K562 (cell line): ENCODE results near the gene PDE11A. TPM values are rescaled to one million over a fixed set of nuclear protein-coding genes. Genes with fewer than 3 reads are reported as not detected.

ENCODE experiments used
- ATAC-seq: fragments of 200-7000 bp; cut with Tn5 transposase; 3 replicates; pipeline ENCODE4 v1.9.1; 2020; ENCODE audit warnings: moderate library complexity
- BruUV-seq: library from RNA; stranded (reverse); fragments of 400-500 nt; replicated peaks from 2 replicates; lab custom pipeline; 2021; lab: Mats Ljungman, UMichigan
- CTCF ChIA-PET: fragments of 300-600 bp; formaldehyde crosslinking; extraction: SDS; loops from one replicate; lab custom pipeline; 2021; ENCODE audit warnings: low intra/inter-chr PET ratio; lab: Yijun Ruan, JAX
- POLR2A ChIA-PET: fragments of 300-600, 350-650 bp; sonication (Branson Sonifier 250); formaldehyde crosslinking; extraction: SDS; loops from one replicate; lab custom pipeline; 2021; ENCODE audit warnings: antibody characterized with exemption, inconsistent platforms; lab: Yijun Ruan, JAX
- DNase-seq, 4 experiments: peaks; one replicate each; pipeline versions ENCODE4 v3.0.0 to v3.0.0-alpha.2; 2011 to 2018; ENCODE audit warnings: low spot score in 3 of 4, mixed read lengths in 3 of 4; ENCODE audit errors: extremely low read depth in 1 of 4
- FAIRE-seq: peaks from 2 replicates; lab custom pipeline; 2011; peaks lifted over from hg19 to GRCh38; lab: Jason Lieb, UNC
- H2AFZ ChIP-seq: 2 replicates; pipeline ENCODE4 v1.6.0; 2011; ENCODE audit warnings: low read depth, low read length, control low read depth, inconsistent platforms
- H3K27ac ChIP-seq: fragments of 200-600 bp; 3 replicates; pipeline ENCODE4 v1.8.0; 2011; ENCODE audit warnings: low read depth, mild to moderate bottlenecking, control low read depth, inconsistent platforms, low read length, moderate library complexity, mixed read lengths; ENCODE audit errors: extremely low read depth
- H3K27me3 ChIP-seq, 2 experiments: fragments of 300-600 bp in 1 of 2; 2 replicates in 1 of 2; 3 replicates in 1 of 2; pipeline versions ENCODE4 v1.6.0 to v1.8.0; 2011; ENCODE audit warnings: inconsistent platforms in 2 of 2, low read length in 2 of 2, mild to moderate bottlenecking in 1 of 2, mixed read lengths in 1 of 2, moderate library complexity in 1 of 2; ENCODE audit not compliant: control insufficient read depth in 2 of 2, insufficient read depth in 2 of 2
- H3K36me3 ChIP-seq: fragments of 300-600 bp; 3 replicates; pipeline ENCODE4 v1.8.0; 2011; ENCODE audit warnings: mild to moderate bottlenecking, low read length, inconsistent platforms; ENCODE audit not compliant: control insufficient read depth, insufficient read depth
- H3K4me1 ChIP-seq, 2 experiments: fragments of 200-600 bp in 1 of 2; replicated peaks in 1 of 2; 2 replicates in 1 of 2; 3 replicates in 1 of 2; pipeline versions ENCODE4 v1.5.1 to v1.8.0; 2011; ENCODE audit warnings: inconsistent platforms in 2 of 2, low read length in 2 of 2, mild to moderate bottlenecking in 1 of 2, mixed read lengths in 1 of 2, moderate library complexity in 1 of 2; ENCODE audit not compliant: control insufficient read depth in 2 of 2, insufficient read depth in 2 of 2
- H3K4me2 ChIP-seq: 2 replicates; pipeline ENCODE4 v1.6.1; 2011; ENCODE audit warnings: low read length, control low read depth, inconsistent platforms, mixed read lengths; ENCODE audit not compliant: insufficient read depth
- H3K4me3 ChIP-seq: fragments of 200-600 bp; sonication (generic), shearing (Covaris generic); 2 replicates; pipeline ENCODE4 v1.5.1; 2016; ENCODE audit warnings: control low read depth, inconsistent platforms
- H3K79me2 ChIP-seq: fragments of 200-600 bp; 3 replicates; pipeline ENCODE4 v1.8.0; 2011; ENCODE audit warnings: low read length, inconsistent platforms; ENCODE audit not compliant: control insufficient read depth, insufficient read depth
- H3K9ac ChIP-seq, 2 experiments: 2 replicates each; pipeline versions ENCODE4 v1.6.0 to v1.6.1; 2011; ENCODE audit warnings: low read depth in 2 of 2, low read length in 2 of 2, control low read depth in 1 of 2, inconsistent platforms in 1 of 2, mild to moderate bottlenecking in 1 of 2, mixed read lengths in 1 of 2; ENCODE audit not compliant: insufficient read depth in 1 of 2
- H3K9me1 ChIP-seq: one replicate; pipeline ENCODE4 v1.6.0; 2011; ENCODE audit warnings: inconsistent platforms, mild to moderate bottlenecking, low read length, moderate library complexity; ENCODE audit not compliant: control insufficient read depth, insufficient read depth
- H3K9me3 ChIP-seq: replicated peaks from 2 replicates; pipeline ENCODE4 v1.5.1; 2011; ENCODE audit warnings: low read depth, low read length, inconsistent platforms; ENCODE audit not compliant: control insufficient read depth, insufficient read depth
- H4K20me1 ChIP-seq: replicated peaks from 2 replicates; pipeline ENCODE4 v1.6.1; 2011; ENCODE audit warnings: low read length, inconsistent platforms, mixed read lengths; ENCODE audit not compliant: control insufficient read depth, insufficient read depth
- FOXO4 ChIP-seq: fragments of 450-650 bp; formaldehyde crosslinking; IDR thresholded peaks from 2 replicates; pipeline ENCODE4 v1.4.0; 2020; ENCODE audit warnings: mild to moderate bottlenecking, moderate library complexity
- JUN ChIP-seq, 2 experiments: sonication (generic) in 1 of 2; formaldehyde crosslinking in 1 of 2; IDR thresholded peaks; 2 replicates each; pipeline versions ENCODE4 v1.6.1 to v1.8.0; 2012 to 2022; ENCODE audit warnings: borderline replicate concordance in 2 of 2, mild to moderate bottlenecking in 2 of 2, improper control_type of control experiment in 1 of 2, low read depth in 1 of 2, low read length in 1 of 2, missing genetic modification reagents in 1 of 2
- JUND ChIP-seq, 2 experiments: IDR thresholded peaks; 2 replicates in 1 of 2; 3 replicates in 1 of 2; pipeline ENCODE4 v1.6.1; 2011; ENCODE audit warnings: borderline replicate concordance in 2 of 2, low read depth in 2 of 2, low read length in 2 of 2, improper control_type of control experiment in 1 of 2, missing biosample characterization in 1 of 2, missing genetic modification characterization in 1 of 2, missing genetic modification reagents in 1 of 2
- MTA1 ChIP-seq: fragments of 450-650 bp; IDR thresholded peaks from 2 replicates; pipeline ENCODE4 v1.6.1; 2017; ENCODE audit warnings: borderline replicate concordance
- ZBTB11 ChIP-seq, 3 experiments: fragments of 200-800 bp in 1 of 3; fragments of 250-450 bp in 1 of 3; fragments of 450-650 bp in 1 of 3; sonication (Bioruptor Pico) in 1 of 3; sonication (Bioruptor generic) in 1 of 3; formaldehyde crosslinking in 1 of 3; IDR thresholded peaks; 2 replicates each; pipeline versions ENCODE4 v1.6.1 to v1.8.0; 2016 to 2022; ENCODE audit warnings: mild to moderate bottlenecking in 2 of 3, missing genetic modification characterization in 2 of 3, missing compliant biosample characterization in 1 of 3, moderate library complexity in 1 of 3
- ZNF398 ChIP-seq: fragments of 250-450 bp; sonication (Bioruptor Pico); IDR thresholded peaks from 2 replicates; pipeline ENCODE4 v1.8.0; 2021; ENCODE audit warnings: moderate library complexity, mild to moderate bottlenecking, inconsistent platforms
- ZNF436 ChIP-seq: fragments of 250-450, 450-650 bp; sonication (Bioruptor Pico); formaldehyde crosslinking; IDR thresholded peaks from 2 replicates; pipeline ENCODE4 v1.7.0; 2020; ENCODE audit warnings: mild to moderate bottlenecking
- WGBS: fragments of 100-300 bp; shearing (Covaris generic); methylation state at CpG from one replicate; pipeline ENCODE4 v1.1.6; 2016; ENCODE audit warnings: low coverage, mixed read lengths; ENCODE audit not compliant: insufficient coverage; ENCODE audit errors: missing lambda C conversion rate; 5-methylcytosine and 5-hydroxymethylcytosine counted together
- in situ Hi-C: fragments of 300-500 bp; cut with MboI; formaldehyde crosslinking; loops from 4 replicates; pipeline ENCODE4 v1.15.0; 2018; ENCODE audit warnings: inconsistent platforms, mixed read lengths
- intact Hi-C: fragments of 100-400 bp; cut with micrococcal nuclease; formaldehyde crosslinking; loops from 2 replicates; pipeline ENCODE4 v1.14.2; 2022
- polyA plus RNA-seq, 8 experiments: library from polyadenylated mRNA; depleted of rRNA in 4 of 8; stranded (reverse) in 5 of 8; unstranded in 3 of 8; fragments of >200 nt; fragmentation: Nextera tagmentation in 2 of 8; fragmentation: Illumina TruSeq in 1 of 8; extraction: Ambion mirVana in 2 of 8; extraction: Trizol in 1 of 8; gene quantifications; 2 replicates each; pipeline versions ENCODE4 v1.2.1 to v1.2.3, GENCODE V29; 2011 to 2014; ENCODE audit warnings: inconsistent platforms in 1 of 8, missing spikeins in 1 of 8
- total RNA-seq, 7 experiments: library from RNA; depleted of rRNA in 6 of 7; stranded (reverse); fragments of >200 nt in 6 of 7; fragmentation: Illumina TruSeq in 2 of 7; extraction: Trizol in 2 of 7; gene quantifications; 2 replicates each; pipeline versions ENCODE4 v1.2.1 to v1.2.3, GENCODE V29; 2011 to 2021; ENCODE audit warnings: low replicate concordance in 1 of 7

The PDE11A gene
- total and polyA plus RNA-seq, 9 of the 15 experiments (the other 6 are each of a cell fraction or from before 2014, with no cell fraction given) = 3.2 to 22.1 (median 5.7) TPM

- peak; percentile 97 for ATAC-seq
- WGBS = 4% methylated on average over 66 of the region's 76 CpGs
- TF ChIP-seq MTA1 (no peak), ZBTB11 (CRISPR knock-in tag; IDR thresholded peaks at IDR 0.05) (peak in 1 of 3 experiments; percentile 91; a peak in 2 of 6 replicates), FOXO4 (no peak), JUND (IDR thresholded peaks at IDR 0.05; ENCODE audit: borderline replicate concordance, low read depth, low read length) (no peak), JUND (tag; IDR thresholded peaks at IDR 0.05; ENCODE audit: borderline replicate concordance, low read depth, low read length) (peak; percentile 48; the same call in 1 of the 3 replicates), ZNF398 (CRISPR knock-in tag) (no peak), JUN (IDR thresholded peaks at IDR 0.05; ENCODE audit: borderline replicate concordance, low read depth, low read length) (no peak), JUN (CRISPR knock-in tag; IDR thresholded peaks at IDR 0.05; ENCODE audit: borderline replicate concordance) (peak; percentile 82; the same call in 1 of the 2 replicates), ZNF436 (CRISPR knock-in tag) (no peak)
These were observed 454.0 kb downstream of the PDE11A start for GRCh38 chr2:177618255-177619253.

More at GRCh38 chr2:177618255-177619253, 454.0 kb downstream of the PDE11A start:
- Histone ChIP-seq H3K27ac (peak overlapping the region; percentile 93), H3K4me1 (peaks cover 11 to 17% of the 10 kb centered on the region in 2 experiments; a peak in 4 of 5 replicates), H4K20me1 (no peaks in the 10 kb centered on the region), H3K36me3 (no peaks in the 10 kb centered on the region), H3K9ac (peak overlapping the region; percentile 87 to 98), H3K4me2 (peak overlapping the region; percentile 93), H3K27me3 (no peaks in the 10 kb centered on the region), H3K9me3 (no peaks in the 10 kb centered on the region), H3K4me3 (peak overlapping the region; percentile 52), H3K9me1 (no peaks in the 10 kb centered on the region), H3K79me2 (no peaks in the 10 kb centered on the region), H2AFZ (peak overlapping the region; percentile 99)
- TSS peak; percentile 65 for BruUV-seq
- ChIA-PET CTCF (no interaction called here), POLR2A (interaction anchor here (0.8 to 2.9 kb wide), 4 partner anchors 9 to 225 kb away, joined by 3 to 10 read pairs (median 4); no protein-coding TSS in a partner anchor)
- intact Hi-C loops = loop anchor here (10.0 kb wide), 1 partner anchor 354 kb away; the partner anchor contains the start of gene NFE2L2
- DNase-seq (peak; percentile 93 to 94 (median 94)), FAIRE-seq (peak; percentile 92)
- in situ Hi-C loops = no loop called here
